Psoas muscle (tissue), 8 donors: ENCODE data around the gene MSMO1. TPM values are rescaled to one million over a fixed set of nuclear protein-coding genes. Genes with fewer than 3 reads are reported as not detected.

Source experiments
- ATAC-seq, 4 donors: fragments of 200-7000 bp; cut with Tn5 transposase; one replicate each; pipeline ENCODE4 v1.9.1; 2020; ENCODE audit warnings: moderate library complexity in 3 of 4, mild to moderate bottlenecking in 2 of 4
- DNase-seq, 2 donors: peaks; one replicate each; pipeline ENCODE4 v3.0.0-alpha.2; 2020
- H3K27ac ChIP-seq: fragments of 200-600 bp; one replicate; pipeline ENCODE4 v1.8.0; 2022
- H3K27me3 ChIP-seq, 3 donors: fragments of 200-600 bp in 1 of 3; one replicate each; pipeline versions ENCODE4 v1.6.1 to v1.8.0; 2013 to 2022; ENCODE audit warnings: low read length in 2 of 3, mild to moderate bottlenecking in 2 of 3, moderate library complexity in 1 of 3; ENCODE audit not compliant: insufficient read depth in 3 of 3
- H3K36me3 ChIP-seq, 2 donors: fragments of 200-600 bp in 1 of 2; one replicate each; pipeline versions ENCODE4 v1.6.1 to v1.8.0; 2013 to 2022; ENCODE audit warnings: low read depth in 1 of 2, mild to moderate bottlenecking in 1 of 2, moderate library complexity in 1 of 2; ENCODE audit not compliant: insufficient read depth in 1 of 2
- H3K4me1 ChIP-seq: fragments of 200-600 bp; one replicate; pipeline ENCODE4 v1.8.0; 2022
- H3K4me3 ChIP-seq: fragments of 200-600 bp; one replicate; pipeline ENCODE4 v1.8.0; 2022; ENCODE audit warnings: mild to moderate bottlenecking
- H3K9me3 ChIP-seq: fragments of 200-600 bp; one replicate; pipeline ENCODE4 v1.8.0; 2022
- whole genome bisulfite sequencing, 3 donors: extraction: QIAGEN DNeasy Blood & Tissue Kit; methylation state at CpG; one replicate each; pipeline versions ENCODE4 v1.1.6 to v1.1.7; 2013; 5-methylcytosine and 5-hydroxymethylcytosine counted together
- intact Hi-C, 2 donors: fragments of 100-400 bp; cut with DNase I; formaldehyde crosslinking; loops; one replicate each; pipeline versions ENCODE4 v1.11.0 to v1.14.2; 2022
- polyA plus RNA-seq, 3 donors: library from polyadenylated mRNA; stranded (reverse); fragments of 200-250 nt; gene quantifications; one replicate each; pipeline ENCODE4 v1.2.3, GENCODE V29; 2013
- total RNA-seq, 4 donors: library from RNA; stranded (reverse); fragmentation: NEBNext Ultra II Directional in 2 of 4; extraction: Animal tissue kit (Norgen Biotek cat#: 25700) in 2 of 4; gene quantifications; one replicate each; pipeline versions ENCODE4 v1.2.1 to v1.2.4, GENCODE V29; 2021 to 2023
- TF ChIP-seq, protein P1 (sequence below): fragments of 200-600 bp; IDR thresholded peaks from one replicate; pipeline ENCODE4 v1.8.0; 2022; ENCODE audit warnings: antibody characterized with exemption
- donor health status: healthy with polysubstance abuse.
- donor health status: DM: no; HTN: no; CAD: no; lungs with moderate emphysema.
- donor health status: Bipolar disorder and iron deficiency.
- donor health status: healthy.
- donor health status: DM: yes; HTN: yes; CAD: no.
- donor health status: DM: no; HTN: no; CAD: no.
- donor health status: DM: no; HTN: no; CAD: no.
- donor health status: DM: yes; HTN: yes; CAD: no.

Gene MSMO1
- total and polyA plus RNA-seq, 7 donors, result 2.9 to 5.9 (median 4.4) TPM

DNA sequence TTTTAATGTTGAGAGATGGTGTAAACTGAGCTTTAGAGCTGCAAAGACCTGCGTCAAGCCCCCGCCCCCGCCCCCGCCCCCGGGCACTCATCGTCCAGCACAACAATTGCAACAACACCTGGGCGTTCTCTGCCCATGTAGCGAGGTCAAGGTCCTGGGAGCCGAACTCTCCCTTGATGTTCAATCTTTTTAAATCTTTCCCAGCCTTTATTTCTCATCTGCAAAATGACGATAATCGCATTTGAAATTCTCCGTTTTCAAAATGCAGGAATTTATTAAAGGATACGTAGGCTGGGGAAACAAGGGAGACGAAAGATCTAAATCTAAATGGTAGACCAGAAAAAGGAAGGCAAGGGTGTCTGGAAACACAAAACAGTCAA, 648 bp upstream of the MSMO1 start:
- WGBS, 3 donors, result 0 to 1% (median 0%) methylated on average over 14 of the region's 14 CpGs
- intact Hi-C loops, result loop anchor here (2.0 to 10.0 kb wide), 4 partner anchors 120 to 215 kb away; partner anchors contain the start of genes KLHL2 (in 2 of the 2) and TMEM192 (in 1 of the 2)
- Histone ChIP-seq H3K27ac (peak overlapping the region; percentile 62), H3K27me3 (no peaks in the 10 kb centered on the region), H3K4me1 (peaks cover 10% of the 10 kb centered on the region), H3K9me3 (no peaks in the 10 kb centered on the region), H3K4me3 (peak overlapping the region; percentile 92), H3K36me3 (no peaks in the 10 kb centered on the region)
- ATAC-seq, result peak in 2 of 4 donors; percentile 29 to 54
- TF ChIP-seq, protein P1, sequence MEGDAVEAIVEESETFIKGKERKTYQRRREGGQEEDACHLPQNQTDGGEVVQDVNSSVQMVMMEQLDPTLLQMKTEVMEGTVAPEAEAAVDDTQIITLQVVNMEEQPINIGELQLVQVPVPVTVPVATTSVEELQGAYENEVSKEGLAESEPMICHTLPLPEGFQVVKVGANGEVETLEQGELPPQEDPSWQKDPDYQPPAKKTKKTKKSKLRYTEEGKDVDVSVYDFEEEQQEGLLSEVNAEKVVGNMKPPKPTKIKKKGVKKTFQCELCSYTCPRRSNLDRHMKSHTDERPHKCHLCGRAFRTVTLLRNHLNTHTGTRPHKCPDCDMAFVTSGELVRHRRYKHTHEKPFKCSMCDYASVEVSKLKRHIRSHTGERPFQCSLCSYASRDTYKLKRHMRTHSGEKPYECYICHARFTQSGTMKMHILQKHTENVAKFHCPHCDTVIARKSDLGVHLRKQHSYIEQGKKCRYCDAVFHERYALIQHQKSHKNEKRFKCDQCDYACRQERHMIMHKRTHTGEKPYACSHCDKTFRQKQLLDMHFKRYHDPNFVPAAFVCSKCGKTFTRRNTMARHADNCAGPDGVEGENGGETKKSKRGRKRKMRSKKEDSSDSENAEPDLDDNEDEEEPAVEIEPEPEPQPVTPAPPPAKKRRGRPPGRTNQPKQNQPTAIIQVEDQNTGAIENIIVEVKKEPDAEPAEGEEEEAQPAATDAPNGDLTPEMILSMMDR, result no peak
- DNase-seq, result peak in 1 of 2 donors; percentile 15

GRCh38 chr4:165328101-165328425, 594 bp downstream of the MSMO1 start:
- H3K4me1 ChIP-seq, result peaks cover 10% of the 10 kb centered on the region
- peak overlapping the region; percentile 92 for H3K4me3 ChIP-seq
- H3K36me3 ChIP-seq, result no peaks in the 10 kb centered on the region
- ATAC-seq (no peak), DNase-seq (no peak)
- H3K27ac ChIP-seq, result no peak overlapping the region
- H3K9me3 ChIP-seq, result no peaks in the 10 kb centered on the region
- TF ChIP-seq, protein P1, result no peak
- intact Hi-C loops, result loop anchor here (5.0 to 10.0 kb wide), 3 partner anchors 123 to 216 kb away; partner anchors contain the start of genes KLHL2 (in 1 of the 2) and TMEM192 (in 1 of the 2)
- 2 to 3% (median 2%) methylated on average over 7 of the region's 7 CpGs for WGBS, 3 donors
- H3K27me3 ChIP-seq, result no peaks in the 10 kb centered on the region

DNA sequence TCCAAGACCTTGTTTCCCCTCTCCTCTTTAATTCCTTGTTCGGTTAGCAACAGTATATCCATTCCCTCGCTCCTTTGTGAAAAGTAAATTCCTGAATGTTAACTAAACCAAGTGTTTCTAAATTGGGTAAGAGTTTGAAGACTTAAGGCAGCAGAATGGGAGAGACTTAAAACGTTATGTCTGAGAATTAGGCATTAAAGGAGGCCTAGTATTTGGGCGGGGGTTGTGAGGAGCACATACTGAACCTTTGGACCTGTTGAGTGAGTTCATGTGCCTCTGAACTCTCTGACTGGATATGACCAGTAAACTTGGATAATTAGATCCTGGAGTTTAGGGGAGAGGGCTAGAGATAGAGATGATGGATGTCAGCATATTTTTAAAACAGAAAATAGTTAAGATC, 1.2 kb downstream of the MSMO1 start:
- ATAC-seq (no peak), DNase-seq (no peak)
- Histone ChIP-seq H3K36me3 (peaks cover 0 to 4% of the 10 kb centered on the region in 2 donors), H3K4me3 (peak overlapping the region; percentile 92), H3K4me1 (peaks cover 10% of the 10 kb centered on the region), H3K27ac (no peak overlapping the region), H3K27me3 (no peaks in the 10 kb centered on the region), H3K9me3 (no peaks in the 10 kb centered on the region)
- TF ChIP-seq, protein P1, result no peak
- 39 to 47% (median 46%) methylated on average over 4 of the region's 4 CpGs for WGBS, 3 donors
- intact Hi-C loops, result loop anchor here (5.0 to 10.0 kb wide), 3 partner anchors 124 to 216 kb away; partner anchors contain the start of genes KLHL2 (in 1 of the 2) and TMEM192 (in 1 of the 2)

GRCh38 chr4:165330071-165330470, 2.6 kb downstream of the MSMO1 start:
- TF ChIP-seq, protein P1, result no peak
- H3K36me3 ChIP-seq, result peaks cover 0 to 6% of the 10 kb centered on the region in 2 donors
- WGBS, 3 donors, result 93 to 100% (median 95%) methylated on average over 2 of the region's 2 CpGs
- H3K4me3 ChIP-seq, result no peak overlapping the region
- no peak overlapping the region for H3K27ac ChIP-seq
- intact Hi-C loops, result no loop called here
- ATAC-seq (no peak), DNase-seq (no peak)
- no peaks in the 10 kb centered on the region for H3K27me3 ChIP-seq
- no peaks in the 10 kb centered on the region for H3K9me3 ChIP-seq
- peaks cover 10% of the 10 kb centered on the region for H3K4me1 ChIP-seq

DNA sequence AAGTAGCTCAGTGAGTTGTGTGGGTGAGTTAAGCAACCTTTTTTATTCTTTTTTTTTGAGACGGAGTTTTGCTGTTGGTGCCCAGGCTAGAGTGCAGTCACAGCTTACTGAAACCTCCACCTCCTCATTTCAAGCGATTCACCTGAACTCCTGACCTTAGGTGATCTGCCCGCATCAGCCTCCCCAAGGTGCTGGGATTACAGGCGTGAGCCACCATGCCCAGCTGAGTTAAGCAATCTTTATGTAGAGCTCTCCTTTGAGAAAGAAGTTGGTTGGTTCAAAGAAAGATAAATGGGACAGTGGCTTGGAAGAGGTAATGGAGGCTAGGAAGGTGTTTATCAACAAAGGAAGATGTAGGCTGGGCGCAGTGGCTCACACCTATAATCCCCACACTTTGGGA, 3.2 kb downstream of the MSMO1 start:
- no peak overlapping the region for H3K27ac ChIP-seq
- H3K27me3 ChIP-seq, result no peaks in the 10 kb centered on the region
- intact Hi-C loops, result no loop called here
- H3K9me3 ChIP-seq, result no peaks in the 10 kb centered on the region
- TF ChIP-seq, protein P1, result no peak
- H3K36me3 ChIP-seq, result peaks cover 0 to 6% of the 10 kb centered on the region in 2 donors
- DNase-seq (no peak), ATAC-seq (no peak)
- no peak overlapping the region for H3K4me3 ChIP-seq
- WGBS, 3 donors, result 85 to 89% (median 88%) methylated on average over 5 of the region's 5 CpGs
- peaks cover 10% of the 10 kb centered on the region for H3K4me1 ChIP-seq
